ENCODE results near the gene TRIO. TPM values are rescaled to one million over a fixed set of nuclear protein-coding genes. Genes with fewer than 3 reads are reported as not detected.

The TRIO gene
- total RNA-seq, 1 experiment from 2014 or later: 50.9 TPM

DNA sequence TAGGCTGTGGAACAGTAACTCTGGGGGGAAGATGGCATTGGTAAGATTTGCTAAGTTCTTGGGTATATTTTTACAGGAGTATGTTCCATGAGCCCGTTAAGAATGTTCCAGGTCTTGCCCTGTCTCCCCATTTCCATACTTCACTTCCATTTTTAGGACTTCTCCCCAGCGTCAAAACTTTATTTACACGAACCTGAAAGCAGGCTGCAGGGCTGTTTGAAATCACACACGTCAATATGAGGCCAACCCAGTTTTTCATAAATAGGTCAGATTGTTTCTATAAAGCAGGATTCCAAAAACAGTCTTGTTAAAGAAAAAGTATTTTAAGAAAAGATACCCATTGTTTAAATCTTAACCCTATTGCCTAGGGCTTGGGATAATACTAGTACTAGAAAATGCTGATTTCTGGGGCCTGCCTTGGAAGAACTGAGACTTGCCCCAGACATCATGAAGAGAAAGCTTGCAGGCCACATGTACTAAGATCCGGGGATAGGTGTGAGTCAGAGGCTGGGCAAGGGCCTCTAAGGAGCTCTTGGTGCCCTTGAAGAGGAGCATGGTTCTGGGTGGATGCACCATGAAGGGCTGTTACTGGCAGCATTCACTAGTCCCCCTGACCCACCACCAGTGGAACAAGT, 24.2 kb downstream of the TRIO start:
- no peak for DNase-seq (ENCODE audit: low spot score)

DNA sequence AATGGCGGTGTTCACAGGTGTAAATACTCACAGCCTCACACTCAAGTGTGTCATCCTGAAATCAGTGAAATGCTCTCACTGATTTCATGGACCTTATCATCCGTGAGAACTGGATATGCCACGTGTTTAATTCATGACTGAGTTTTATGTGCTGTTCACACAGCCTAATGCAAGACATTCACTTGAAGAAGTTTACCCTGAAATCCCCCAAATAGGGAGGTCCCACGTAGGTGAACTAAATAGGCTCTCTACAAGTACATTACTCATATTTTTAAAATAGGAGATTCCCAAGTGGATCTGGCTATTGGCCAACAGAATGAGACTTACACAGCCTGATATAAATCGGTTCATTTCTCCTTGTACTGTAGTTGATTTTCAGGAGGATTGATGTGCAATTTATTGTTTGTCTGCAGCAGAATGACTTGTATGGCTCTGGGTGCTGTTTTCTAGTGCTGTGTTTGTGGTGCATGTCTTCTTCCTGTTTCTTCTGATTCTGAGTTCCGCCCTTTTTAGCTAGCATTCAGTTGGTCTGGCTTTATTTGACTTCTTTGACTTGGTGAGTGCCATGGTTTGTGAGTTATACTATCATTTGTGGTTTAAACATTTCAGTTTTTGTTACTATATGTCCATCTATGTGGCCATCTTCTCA, 25.1 kb downstream of the TRIO start:
- no peak for DNase-seq (ENCODE audit: low spot score)

DNA sequence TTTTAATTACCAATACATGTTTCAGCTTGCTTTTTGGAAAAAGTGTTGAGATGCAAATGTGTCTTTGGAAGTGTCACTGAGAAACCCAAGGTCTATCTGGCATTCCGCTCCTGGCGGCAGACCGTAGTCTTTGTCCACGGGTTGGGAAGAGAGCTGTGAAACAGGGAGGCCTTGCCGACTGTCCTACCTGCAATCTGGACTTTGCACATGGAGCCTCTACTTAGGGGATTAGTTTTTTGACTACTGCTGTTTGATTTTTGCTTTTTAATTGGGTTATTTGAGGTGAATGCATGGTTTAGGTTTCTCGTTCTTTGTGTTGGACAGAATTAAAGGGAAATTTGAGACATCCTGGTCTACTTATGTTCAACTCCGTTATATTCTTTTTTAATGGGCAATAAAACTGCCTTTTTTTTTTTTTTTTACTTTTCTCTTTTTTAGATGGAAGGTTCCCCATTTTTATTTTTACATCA, 25.7 kb downstream of the TRIO start:
- no peak for DNase-seq (ENCODE audit: low spot score)

DNA sequence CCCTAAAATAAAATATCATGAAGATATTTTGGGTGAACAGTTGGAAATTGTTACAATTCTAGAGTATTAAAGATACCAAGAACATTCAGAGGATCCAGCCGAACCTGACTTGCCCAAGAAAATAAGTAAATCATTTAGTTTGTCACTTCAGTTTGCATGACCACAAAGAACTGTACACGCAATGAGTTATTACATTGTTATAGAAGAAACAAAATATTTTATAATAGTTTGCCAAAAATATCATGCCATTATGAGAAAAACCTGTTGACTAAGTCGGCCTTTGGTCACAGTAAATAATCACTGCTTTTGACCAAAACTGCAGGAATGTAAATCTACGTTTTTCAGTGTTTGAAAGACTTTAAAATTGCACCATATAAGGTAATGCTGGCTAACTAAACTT, 27.9 kb downstream of the TRIO start:
- no peak for DNase-seq (ENCODE audit: low spot score)

DNA sequence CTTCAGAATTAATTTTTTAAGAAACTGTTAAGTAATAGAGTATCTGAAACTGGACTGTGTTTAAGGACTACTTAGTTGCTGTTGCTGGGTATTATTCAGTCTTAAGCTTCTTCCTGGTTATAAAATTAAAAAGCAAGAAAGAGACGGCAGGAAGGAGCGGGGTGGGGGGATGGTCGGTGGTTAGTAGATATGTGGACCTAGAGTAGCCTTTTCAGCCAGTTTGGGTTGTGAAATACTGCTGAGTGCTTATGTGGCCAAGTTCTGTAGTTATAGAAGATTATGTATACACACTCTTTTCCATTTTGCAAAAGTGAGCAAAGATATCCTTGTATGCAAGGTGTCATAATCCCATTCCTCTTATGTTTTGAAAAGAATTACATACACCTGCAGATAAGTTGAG, 28.5 kb downstream of the TRIO start:
- peak; percentile 67 for DNase-seq (ENCODE audit: low spot score)

DNA sequence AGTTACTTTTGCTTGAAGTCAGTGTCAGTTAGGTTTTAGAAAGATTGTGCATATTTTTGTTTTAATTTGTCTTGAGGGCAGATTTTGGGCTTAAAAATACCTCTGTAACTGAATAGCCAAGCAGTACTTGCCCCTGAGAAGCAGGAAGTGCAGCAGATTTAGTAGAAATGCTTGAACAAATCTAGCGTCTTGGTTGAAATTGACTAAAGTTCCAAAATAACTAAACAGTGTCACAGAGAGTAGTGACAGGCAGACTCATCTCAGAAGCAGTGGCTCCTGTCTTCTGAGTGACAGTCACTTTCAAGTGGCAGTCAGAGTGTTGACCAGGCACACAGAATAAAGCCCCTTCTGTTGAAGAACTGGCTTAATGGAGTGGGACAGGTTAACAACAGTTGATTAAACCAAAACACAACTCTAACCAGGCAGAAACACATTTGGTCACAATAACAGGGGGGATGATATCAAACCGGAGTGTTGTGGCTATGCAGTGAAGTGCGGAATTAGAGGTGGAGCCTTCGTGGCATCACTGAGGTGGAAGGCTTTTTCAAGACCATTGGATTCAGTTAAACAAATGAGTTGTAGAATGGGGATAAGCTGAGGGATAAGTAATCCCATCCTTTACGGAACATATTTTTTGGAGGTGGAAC, 29.1 kb downstream of the TRIO start:
- DNase-seq (ENCODE audit: low spot score): no peak

GRCh38 chr5:14173377-14174229, 30.5 kb downstream of the TRIO start:
- DNase-seq (ENCODE audit: low spot score): no peak

DNA sequence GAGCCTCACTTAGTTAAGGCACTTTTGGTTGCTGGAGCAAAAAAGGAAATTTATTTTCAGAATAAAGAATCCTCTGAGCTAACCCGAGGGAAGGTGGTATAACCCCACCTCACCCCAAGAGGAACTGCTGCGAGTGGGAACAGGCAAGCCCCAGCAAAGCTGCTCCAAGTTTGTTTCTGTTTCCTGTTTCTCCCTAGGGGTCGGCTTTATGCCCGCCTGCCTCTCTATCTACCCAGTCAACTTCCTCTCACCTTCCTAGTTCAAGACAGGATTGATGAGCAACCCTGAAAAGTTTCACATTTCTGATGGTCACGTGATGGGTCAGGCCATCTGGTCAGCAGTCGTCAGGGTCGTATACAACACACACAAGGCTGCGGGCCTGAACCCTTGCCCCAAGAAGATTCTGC, 31.1 kb downstream of the TRIO start:
- no peak for DNase-seq (ENCODE audit: low spot score)

- no peak for DNase-seq (ENCODE audit: low spot score)
Measured at GRCh38 chr5:14175381-14175780, 32.2 kb downstream of the TRIO start.

DNA sequence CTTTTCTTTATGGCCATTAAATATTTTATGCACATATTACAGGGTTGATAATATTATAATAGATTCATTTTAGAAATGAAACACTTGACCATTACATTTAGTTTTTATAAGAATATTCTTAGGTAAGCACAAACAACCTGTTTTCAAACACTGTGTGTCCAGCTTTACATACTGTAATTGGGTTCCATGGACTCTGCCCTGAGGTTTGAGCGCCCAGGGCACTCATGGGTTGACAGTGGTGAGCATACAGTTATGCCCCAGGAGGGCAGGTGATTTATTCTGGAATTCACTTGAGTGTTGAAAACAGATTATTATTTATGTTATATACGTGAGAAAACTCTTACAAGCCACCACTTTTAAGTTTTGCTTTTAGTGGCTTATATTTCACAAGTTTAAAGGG, 33.7 kb downstream of the TRIO start:
- no peak for DNase-seq (ENCODE audit: low spot score)

- no peak for DNase-seq (ENCODE audit: low spot score)
Measured at GRCh38 chr5:14177634-14178033, 34.5 kb downstream of the TRIO start.

GRCh38 chr5:14178091-14178490, 34.9 kb downstream of the TRIO start:
- DNase-seq (ENCODE audit: low spot score): no peak

GRCh38 chr5:14178671-14179211, 35.6 kb downstream of the TRIO start:
- DNase-seq (ENCODE audit: low spot score): no peak

DNA sequence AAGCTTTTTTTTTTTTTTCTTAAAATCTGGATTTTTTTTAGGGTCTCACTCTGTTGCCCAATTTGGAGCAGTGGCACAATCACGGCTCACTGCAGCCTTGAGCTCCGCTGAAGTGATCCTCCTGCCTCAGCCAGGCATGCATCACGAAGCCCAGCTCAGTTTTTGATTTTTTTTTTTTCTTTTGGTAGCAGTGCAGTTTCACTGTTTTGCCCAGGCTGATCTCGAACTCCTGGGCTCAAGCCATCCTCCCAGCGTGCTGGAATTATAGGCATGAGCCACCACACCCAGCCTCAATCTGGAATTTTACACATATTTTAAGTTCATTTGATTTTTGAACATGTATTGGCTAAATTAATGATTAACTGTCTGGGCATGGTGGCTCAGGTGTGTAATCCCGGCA, 36.3 kb downstream of the TRIO start:
- DNase-seq (ENCODE audit: low spot score): no peak

- no peak for DNase-seq (ENCODE audit: low spot score)
Measured at GRCh38 chr5:14180437-14180836, 37.3 kb downstream of the TRIO start.

GRCh38 chr5:14181299-14181968, 38.3 kb downstream of the TRIO start:
- DNase-seq (ENCODE audit: low spot score): no peak

DNA sequence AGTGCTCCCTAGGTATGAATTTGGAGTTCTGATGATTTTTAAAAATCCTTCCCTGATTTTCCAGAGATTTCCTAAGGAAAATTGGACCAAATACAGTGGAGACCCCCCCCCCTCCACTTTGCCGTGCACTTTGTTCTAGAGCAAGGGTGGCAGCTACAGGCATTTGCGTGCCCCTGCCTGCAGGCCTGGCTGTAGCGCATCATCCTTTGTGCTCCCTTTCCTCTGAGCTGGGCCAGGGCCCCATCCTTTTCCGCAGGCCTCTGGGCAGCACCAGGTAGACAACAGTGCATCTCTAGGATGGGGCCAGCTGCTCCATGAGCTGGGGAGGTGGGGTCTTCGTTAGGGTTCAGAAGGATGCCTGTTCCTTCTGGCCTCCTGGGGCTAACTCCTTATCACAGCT, 39.6 kb downstream of the TRIO start:
- no peak for DNase-seq (ENCODE audit: low spot score)

DNA sequence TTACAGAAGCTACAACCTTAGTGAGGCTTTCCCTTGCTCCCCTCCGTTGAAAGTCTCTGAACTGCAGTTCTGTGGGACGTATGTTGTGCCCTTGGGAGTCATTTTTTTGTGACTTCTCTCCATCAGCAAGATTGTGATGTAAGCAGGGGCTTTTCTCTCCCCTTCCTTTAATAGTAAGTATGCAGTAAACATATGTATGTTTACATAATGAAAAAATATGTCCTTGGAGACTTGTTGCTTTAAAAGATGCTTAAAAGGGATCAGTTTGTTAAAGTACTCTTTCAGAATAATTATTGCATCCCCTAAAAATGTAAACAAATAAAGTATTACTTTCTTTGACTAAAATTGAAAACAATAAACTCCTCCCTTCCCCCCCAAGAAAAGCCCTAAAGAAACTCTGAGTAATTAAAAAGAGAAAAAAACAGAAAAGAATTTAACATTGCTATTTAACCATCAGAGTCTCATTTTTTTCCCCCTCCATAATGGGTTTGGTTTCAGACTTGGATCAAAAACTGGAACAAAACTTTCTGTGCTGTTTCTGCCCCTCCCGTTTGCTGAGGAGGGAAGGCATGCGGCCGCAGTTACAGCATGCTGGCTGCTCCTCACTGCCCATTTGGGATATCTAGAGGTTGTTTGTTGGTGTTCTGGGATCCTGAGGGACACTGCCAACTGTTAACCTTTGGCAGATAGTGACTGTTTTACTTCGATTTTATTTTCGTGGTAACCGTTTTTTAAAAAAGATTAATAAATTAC, 40.2 kb downstream of the TRIO start:
- DNase-seq (ENCODE audit: low spot score): no peak

- no peak for DNase-seq (ENCODE audit: low spot score)
Measured at GRCh38 chr5:14184082-14184481, 40.9 kb downstream of the TRIO start.

GRCh38 chr5:14184725-14185124, 41.6 kb downstream of the TRIO start:
- DNase-seq (ENCODE audit: low spot score): no peak
